ENCODE data around the gene WWP2.

The WWP2 gene

GRCh38 chr16:69827524-69827923, 65.4 kb downstream of the WWP2 start:
- in situ Hi-C loops (cut with HindIII; ENCODE audit: low sequenced_read_pairs), result no loop called here

DNA sequence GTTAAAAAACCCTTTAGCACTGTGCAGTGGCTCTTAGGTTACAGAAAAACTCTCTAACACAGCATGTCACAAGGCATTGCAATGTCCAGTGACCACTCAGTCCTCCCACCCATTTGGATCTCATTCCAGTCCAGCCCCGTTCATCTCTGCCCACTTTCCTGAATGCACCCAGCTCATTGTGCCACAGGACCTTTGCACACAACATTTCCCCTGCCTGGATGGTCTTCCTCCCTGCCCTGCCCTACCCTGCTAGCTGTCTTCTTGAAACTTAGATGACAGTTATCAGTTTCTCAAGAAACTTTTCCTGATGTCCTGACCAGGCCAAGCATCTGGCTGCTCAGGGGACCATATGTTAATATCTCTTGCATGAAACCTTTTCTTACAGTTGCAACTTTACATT, 67.2 kb downstream of the WWP2 start:
- in situ Hi-C loops (cut with HindIII; ENCODE audit: low sequenced_read_pairs), result no loop called here

DNA sequence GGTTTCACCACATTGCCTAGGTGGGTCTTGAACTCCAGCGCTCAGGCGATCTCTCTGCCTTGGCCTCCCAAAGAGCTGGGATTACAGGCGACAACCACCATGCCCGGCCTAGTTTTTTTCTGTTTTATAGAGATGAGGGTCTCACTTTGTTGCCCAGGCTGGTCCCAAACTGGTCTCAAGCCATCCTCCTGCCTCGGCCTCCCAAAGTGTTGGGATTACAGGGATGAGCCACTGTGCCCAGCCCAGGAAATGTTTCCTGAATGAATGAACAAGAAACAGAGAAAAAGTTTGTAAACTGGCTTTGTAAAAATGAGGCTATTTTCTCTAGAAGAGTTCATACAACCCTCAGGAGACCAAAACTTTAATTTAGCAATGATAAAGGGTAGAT, 68.0 kb downstream of the WWP2 start:
- in situ Hi-C loops (cut with HindIII; ENCODE audit: low sequenced_read_pairs), result no loop called here

DNA sequence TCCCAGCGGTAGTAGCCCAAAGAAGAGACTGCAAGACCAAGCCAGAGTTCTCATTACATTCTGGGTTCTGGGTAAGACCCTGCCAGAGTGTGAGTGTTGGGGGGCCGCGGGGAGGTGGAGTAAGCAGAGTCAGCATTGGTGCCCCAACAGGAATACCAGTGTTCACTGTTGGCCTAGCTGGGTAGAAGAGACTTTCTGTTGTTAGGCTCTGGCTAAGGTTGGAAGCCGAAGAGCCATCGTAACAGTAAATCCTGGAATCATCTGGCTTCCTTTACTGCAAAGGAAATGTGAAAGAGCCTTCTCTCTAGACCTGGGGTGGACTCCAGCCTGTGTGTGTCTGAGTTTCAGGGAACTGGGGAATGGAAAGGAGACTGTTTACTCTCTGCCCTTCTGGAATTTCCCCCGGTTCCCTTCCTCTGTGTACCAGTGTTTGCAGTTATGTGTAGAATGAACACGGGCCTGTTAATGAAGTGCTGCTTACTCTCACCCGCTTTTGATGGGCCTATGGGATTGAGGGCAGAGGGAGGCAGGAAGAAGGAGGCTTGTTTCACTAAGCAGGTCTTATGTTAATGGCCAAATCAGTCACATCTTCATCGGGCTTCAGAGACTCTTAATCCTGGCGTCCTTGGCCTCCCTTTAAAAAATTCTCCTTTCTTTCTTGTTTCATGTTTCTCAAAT, 68.5 kb downstream of the WWP2 start:
- in situ Hi-C loops (cut with HindIII; ENCODE audit: low sequenced_read_pairs), result no loop called here

DNA sequence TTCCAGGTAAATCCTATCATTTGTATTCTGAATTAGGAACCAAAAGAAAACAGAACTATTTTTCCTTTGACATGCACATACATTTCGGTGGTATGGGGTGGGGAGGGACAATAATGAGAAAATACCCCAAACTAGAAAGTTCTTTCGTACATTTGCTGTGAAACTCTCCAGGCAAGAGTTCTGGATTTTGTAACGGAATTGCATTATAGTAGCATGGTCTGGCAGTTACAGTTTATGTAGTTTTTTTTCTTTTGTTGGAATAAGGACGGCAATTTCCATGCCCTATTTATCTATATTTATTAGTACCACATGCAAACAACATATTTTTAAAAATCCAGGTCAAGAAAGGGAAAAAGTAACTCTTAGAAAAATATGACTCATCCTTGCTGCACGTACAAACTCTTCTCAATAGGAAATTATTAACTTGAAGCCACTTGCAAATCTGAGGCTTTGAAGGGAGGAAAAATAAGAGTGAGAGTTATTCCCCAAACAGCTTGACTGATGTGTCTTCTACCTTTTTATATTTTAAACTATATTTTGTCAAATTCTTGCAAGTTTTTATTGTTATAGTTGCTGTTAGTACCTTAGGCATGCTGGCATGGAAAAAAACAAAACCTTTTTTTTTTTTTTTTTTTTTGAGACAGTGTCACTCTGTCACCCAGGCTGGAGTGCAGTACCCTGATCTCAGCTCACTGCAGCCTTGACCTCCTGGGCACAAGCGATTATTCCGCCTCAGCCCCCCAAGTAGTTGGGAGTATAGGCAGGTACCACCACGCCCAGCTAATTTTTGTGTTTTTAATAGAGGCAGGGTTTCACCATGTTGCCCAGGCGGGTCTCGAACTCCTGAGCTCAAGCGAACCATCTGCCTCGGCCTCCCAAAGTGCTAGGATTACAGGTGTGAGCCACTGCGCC, 69.3 kb downstream of the WWP2 start:
- in situ Hi-C loops (cut with HindIII; ENCODE audit: low sequenced_read_pairs), result no loop called here

- in situ Hi-C loops (cut with HindIII; ENCODE audit: low sequenced_read_pairs), result no loop called here
Measured at GRCh38 chr16:69833357-69834282, 71.5 kb downstream of the WWP2 start.

GRCh38 chr16:69834807-69835466, 72.8 kb downstream of the WWP2 start:
- in situ Hi-C loops (cut with HindIII; ENCODE audit: low sequenced_read_pairs), result no loop called here

DNA sequence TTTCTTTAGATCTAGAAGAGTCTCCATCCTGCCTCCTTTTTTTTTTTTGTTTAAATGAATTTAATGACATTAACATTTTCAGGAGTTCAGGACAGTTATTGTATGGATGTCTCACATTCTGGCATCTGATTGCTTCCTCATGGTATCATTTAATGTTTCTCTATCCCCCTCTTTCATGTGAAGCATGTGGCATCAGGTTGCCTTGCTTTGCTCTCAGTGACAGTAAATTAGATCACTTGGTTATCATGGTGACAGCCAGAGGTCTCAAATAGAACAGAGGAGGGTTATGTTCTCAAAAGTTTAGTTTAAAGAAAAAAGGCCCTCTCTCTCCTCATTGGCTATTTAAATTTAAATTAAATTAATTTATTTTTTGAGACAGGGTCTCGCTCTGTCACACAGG, 74.1 kb downstream of the WWP2 start:
- in situ Hi-C loops (cut with HindIII; ENCODE audit: low sequenced_read_pairs), result no loop called here

- in situ Hi-C loops (cut with HindIII; ENCODE audit: low sequenced_read_pairs), result no loop called here
Measured at GRCh38 chr16:69837380-69837779, 75.2 kb downstream of the WWP2 start.

DNA sequence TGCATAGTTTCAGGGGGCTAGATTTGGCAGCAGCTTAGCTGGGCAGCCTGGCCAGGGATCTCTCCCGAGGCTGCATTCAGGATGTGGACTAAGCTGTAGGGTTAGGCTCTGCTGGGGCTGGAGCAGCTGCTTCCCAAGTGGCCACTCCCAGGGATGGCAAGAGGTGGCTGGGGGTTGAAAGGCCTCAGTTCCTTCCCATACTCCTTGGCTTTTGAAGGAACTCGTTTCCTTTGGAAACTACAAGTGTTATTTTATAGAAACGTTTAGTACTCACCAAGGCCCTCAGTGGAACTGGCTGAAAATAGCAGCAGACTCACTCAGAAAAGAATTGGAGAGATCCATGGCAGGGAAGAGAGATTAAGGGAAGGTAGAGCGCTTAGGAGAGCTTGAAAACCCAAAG, 76.4 kb downstream of the WWP2 start:
- in situ Hi-C loops (cut with HindIII; ENCODE audit: low sequenced_read_pairs), result no loop called here

- in situ Hi-C loops (cut with HindIII; ENCODE audit: low sequenced_read_pairs), result no loop called here
Measured at GRCh38 chr16:69839240-69839688, 77.1 kb downstream of the WWP2 start.

DNA sequence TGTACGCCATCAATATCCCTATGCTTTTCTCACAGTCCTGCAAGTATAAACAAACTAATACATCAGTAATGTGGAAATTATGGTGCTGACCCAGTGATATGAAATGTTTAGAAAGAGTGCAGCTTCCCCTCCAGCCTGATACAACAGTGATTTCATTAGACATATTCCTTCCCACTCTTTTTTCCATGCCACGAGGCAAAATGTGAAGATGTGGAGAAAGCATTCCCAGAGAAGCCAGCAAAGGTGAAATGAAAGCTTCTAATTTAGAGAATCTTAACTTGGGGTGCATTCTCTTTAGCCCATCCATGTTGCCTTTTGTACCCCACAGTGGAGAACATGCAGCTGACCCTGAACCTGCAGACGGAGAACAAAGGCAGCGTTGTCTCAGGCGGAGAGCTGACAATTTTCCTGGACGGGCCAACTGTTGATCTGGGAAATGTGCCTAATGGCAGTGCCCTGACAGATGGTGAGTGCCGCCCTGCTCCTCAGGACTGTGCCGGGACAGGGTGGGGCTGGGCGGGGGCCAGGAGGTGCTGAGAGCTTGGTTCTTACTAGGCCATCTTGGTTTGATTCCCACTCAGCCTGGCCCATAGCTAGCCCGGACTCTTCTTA, 77.8 kb downstream of the WWP2 start:
- in situ Hi-C loops (cut with HindIII; ENCODE audit: low sequenced_read_pairs), result no loop called here

DNA sequence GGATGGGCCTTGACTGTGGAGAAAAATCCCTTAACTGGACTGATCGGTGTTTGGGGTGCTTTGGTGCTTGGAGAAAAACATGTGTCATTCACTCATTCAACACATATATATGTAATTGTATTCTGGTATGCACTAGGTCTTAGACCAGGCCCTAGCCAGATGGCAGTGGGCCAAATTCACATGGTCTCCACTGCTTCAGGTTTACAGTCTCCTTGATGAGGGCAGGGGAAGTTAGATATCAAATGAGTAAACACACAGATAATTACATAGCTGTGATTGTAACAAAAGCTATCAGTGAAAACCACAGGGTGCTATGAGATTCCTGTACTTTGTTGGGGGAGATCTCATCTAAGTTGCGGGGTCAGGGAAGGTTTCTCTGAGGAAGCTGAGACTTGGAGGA, 78.8 kb downstream of the WWP2 start:
- in situ Hi-C loops (cut with HindIII; ENCODE audit: low sequenced_read_pairs), result no loop called here

GRCh38 chr16:69844441-69844840, 82.3 kb downstream of the WWP2 start:
- in situ Hi-C loops (cut with HindIII; ENCODE audit: low sequenced_read_pairs), result no loop called here

DNA sequence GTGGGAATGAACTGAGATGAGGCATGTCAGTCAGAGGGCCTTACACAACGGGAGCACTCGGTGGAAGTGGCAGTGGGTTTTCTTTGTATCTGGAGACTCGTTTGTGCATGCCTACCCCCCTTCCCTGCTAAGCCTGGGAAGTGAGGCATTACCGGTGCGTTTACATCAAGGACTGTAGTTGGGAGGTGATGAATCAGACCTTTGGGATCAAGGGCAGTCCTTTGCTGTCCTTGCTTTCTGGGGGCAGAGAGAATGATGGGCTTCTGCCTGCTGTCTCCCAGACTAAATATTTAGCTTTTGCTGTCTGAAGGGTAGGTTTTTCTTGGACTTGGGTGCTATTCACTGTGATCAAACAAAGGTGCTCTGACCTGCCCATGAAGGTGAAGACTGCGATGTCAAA, 83.0 kb downstream of the WWP2 start:
- in situ Hi-C loops (cut with HindIII; ENCODE audit: low sequenced_read_pairs), result no loop called here

DNA sequence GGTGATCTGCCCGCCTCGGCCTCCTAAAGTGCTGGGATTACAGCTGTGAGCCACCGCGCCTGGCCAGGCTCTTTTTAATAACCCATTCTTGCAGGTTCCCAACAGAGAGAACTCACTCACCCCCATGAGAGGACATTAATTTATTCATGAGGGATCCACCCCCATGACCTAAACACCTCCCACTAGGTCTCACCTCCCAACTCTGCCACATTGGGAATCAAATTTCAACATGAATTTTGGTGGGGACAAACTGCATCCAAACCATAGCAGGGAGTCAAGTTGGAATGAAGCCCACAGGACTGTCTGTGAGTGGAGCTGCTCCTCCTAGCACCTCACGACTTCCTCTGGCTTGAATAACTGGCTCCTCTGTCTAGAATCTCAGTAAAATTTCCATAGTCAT, 85.5 kb downstream of the WWP2 start:
- in situ Hi-C loops (cut with HindIII; ENCODE audit: low sequenced_read_pairs), result no loop called here

GRCh38 chr16:69848637-69849545, 86.8 kb downstream of the WWP2 start:
- in situ Hi-C loops (cut with HindIII; ENCODE audit: low sequenced_read_pairs), result no loop called here

GRCh38 chr16:69851491-69852240, 89.5 kb downstream of the WWP2 start:
- in situ Hi-C loops (cut with HindIII; ENCODE audit: low sequenced_read_pairs), result no loop called here

DNA sequence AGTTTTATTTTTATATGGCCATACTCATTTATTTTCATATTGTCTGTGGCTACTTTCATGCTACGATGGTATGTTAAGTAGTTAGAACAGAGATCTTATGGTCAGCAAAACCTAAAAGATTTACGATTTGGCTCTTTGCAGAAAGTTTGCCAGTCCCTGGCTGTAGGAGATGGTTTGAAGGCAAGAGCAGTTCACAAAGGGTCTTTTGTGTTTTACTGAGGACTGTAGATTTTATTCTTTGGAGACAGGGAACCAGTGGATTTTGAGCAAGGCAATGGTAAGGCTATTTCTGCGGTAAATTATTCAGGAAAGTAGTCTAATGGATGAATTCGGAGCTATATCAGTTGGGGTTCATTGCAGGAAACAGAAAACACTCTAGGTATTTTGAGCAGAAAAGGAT, 90.7 kb downstream of the WWP2 start:
- in situ Hi-C loops (cut with HindIII; ENCODE audit: low sequenced_read_pairs), result no loop called here

All from endothelial cell of hepatic sinusoid (primary cell).